ENCODE data around the gene FHOD3. TPM values are rescaled to one million over a fixed set of nuclear protein-coding genes. Genes with fewer than 3 reads are reported as not detected.

FHOD3 gene
- total and polyA plus RNA-seq, 2 donors (not counting 1 experiment from before 2014, with no cell fraction given) = not detected

GRCh38 chr18:36597636-36598035 is 300.1 kb downstream of the FHOD3 start:
- POLR2A ChIA-PET = no interaction called here
- TF ChIP-seq EZH2 (IDR thresholded peaks at IDR 0.05; ENCODE audit: borderline replicate concordance, insufficient read depth, low read depth, low read length, poor library complexity, severe bottlenecking) (no peak), CTCF (IDR thresholded peaks at IDR 0.05) (no peak)
- DNase-seq (no peak), ATAC-seq (ENCODE audit: low read depth) (no peak)
- Histone ChIP-seq H2AFZ (ENCODE audit: insufficient read depth, low read depth, low read length, poor library complexity, severe bottlenecking) (no peak overlapping the region), H4K20me1 (ENCODE audit: control insufficient read depth, insufficient read depth, low read length, poor library complexity, severe bottlenecking) (no peaks in the 10 kb centered on the region), H3K79me2 (ENCODE audit: control insufficient read depth, insufficient read depth, low read length) (no peaks in the 10 kb centered on the region), H3K4me2 (replicated peaks; ENCODE audit: low read depth, low read length, poor library complexity, severe bottlenecking) (no peak overlapping the region), H3K27me3 (replicated peaks in 1 of 4; ENCODE audit: control extremely low read depth in 1 of 4, control insufficient read depth in 3 of 4, insufficient read depth in 4 of 4, low read length in 3 of 4) (peaks cover 0 to 2% (median 0%) of the 10 kb centered on the region in 4 experiments), H3K36me3 (replicated peaks in 1 of 2; ENCODE audit: control extremely low read depth in 1 of 2, control insufficient read depth in 1 of 2, extremely low read depth in 1 of 2, insufficient read depth in 2 of 2, low read length in 1 of 2) (no peaks in the 10 kb centered on the region), H3K9me3 (ENCODE audit: control extremely low read depth in 1 of 3, control insufficient read depth in 2 of 3, insufficient read depth in 1 of 3, low read length in 2 of 3) (no peaks in the 10 kb centered on the region), H3K4me3 (ENCODE audit: control extremely low read depth in 1 of 5, extremely low read depth in 1 of 5, insufficient read depth in 1 of 5, low read depth in 2 of 5, low read length in 4 of 5) (no peak overlapping the region), H3K27ac (ENCODE audit: low read length in 2 of 2) (no peak overlapping the region), H3K4me1 (ENCODE audit: control insufficient read depth in 2 of 2, insufficient read depth in 2 of 2, low read length in 2 of 2) (no peaks in the 10 kb centered on the region), H3K9ac (ENCODE audit: low read length) (no peak overlapping the region)
- no peaks in the 10 kb centered on the region for H3K27me3 Mint-ChIP-seq
- WGBS (ENCODE audit: insufficient coverage) = 93% methylated on average over 3 of the region's 4 CpGs
- CTCF ChIA-PET = interaction anchor here (0.7 kb wide), 1 partner anchor 261 kb away, joined by 4 read pairs; no protein-coding TSS in a partner anchor
- H3K27ac Mint-ChIP-seq = no peak overlapping the region
- intact Hi-C loops (cut with micrococcal nuclease) = no loop called here
- H3K4me1 Mint-ChIP-seq = no peaks in the 10 kb centered on the region
- no peaks in the 10 kb centered on the region for H3K9me3 Mint-ChIP-seq (ENCODE audit: insufficient read depth)
- H3K4me3 Mint-ChIP-seq = no peak overlapping the region

GRCh38 chr18:36600548-36600947 is 303.0 kb downstream of the FHOD3 start:
- Histone ChIP-seq H3K9me3 (ENCODE audit: control extremely low read depth in 1 of 3, control insufficient read depth in 2 of 3, insufficient read depth in 1 of 3, low read length in 2 of 3) (no peaks in the 10 kb centered on the region), H3K4me1 (ENCODE audit: control insufficient read depth in 2 of 2, insufficient read depth in 2 of 2, low read length in 2 of 2) (no peaks in the 10 kb centered on the region), H3K4me3 (ENCODE audit: control extremely low read depth in 1 of 5, extremely low read depth in 1 of 5, insufficient read depth in 1 of 5, low read depth in 2 of 5, low read length in 4 of 5) (no peak overlapping the region), H3K27ac (ENCODE audit: low read length in 2 of 2) (no peak overlapping the region), H3K9ac (ENCODE audit: low read length) (no peak overlapping the region), H4K20me1 (ENCODE audit: control insufficient read depth, insufficient read depth, low read length, poor library complexity, severe bottlenecking) (no peaks in the 10 kb centered on the region), H3K79me2 (ENCODE audit: control insufficient read depth, insufficient read depth, low read length) (no peaks in the 10 kb centered on the region), H3K27me3 (replicated peaks in 1 of 4; ENCODE audit: control extremely low read depth in 1 of 4, control insufficient read depth in 3 of 4, insufficient read depth in 4 of 4, low read length in 3 of 4) (peaks cover 0 to 2% (median 0%) of the 10 kb centered on the region in 4 experiments), H2AFZ (ENCODE audit: insufficient read depth, low read depth, low read length, poor library complexity, severe bottlenecking) (no peak overlapping the region), H3K4me2 (replicated peaks; ENCODE audit: low read depth, low read length, poor library complexity, severe bottlenecking) (no peak overlapping the region), H3K36me3 (replicated peaks in 1 of 2; ENCODE audit: control extremely low read depth in 1 of 2, control insufficient read depth in 1 of 2, extremely low read depth in 1 of 2, insufficient read depth in 2 of 2, low read length in 1 of 2) (no peaks in the 10 kb centered on the region)
- CTCF ChIA-PET = no interaction called here
- no peak overlapping the region for H3K4me3 Mint-ChIP-seq
- H3K4me1 Mint-ChIP-seq = no peaks in the 10 kb centered on the region
- POLR2A ChIA-PET = no interaction called here
- WGBS (ENCODE audit: insufficient coverage) = 81% methylated on average over 2 of the region's 3 CpGs
- ATAC-seq (ENCODE audit: low read depth) (no peak), DNase-seq (no peak)
- intact Hi-C loops (cut with micrococcal nuclease) = no loop called here
- no peak overlapping the region for H3K27ac Mint-ChIP-seq
- TF ChIP-seq CTCF (IDR thresholded peaks at IDR 0.05) = no peak
- no peak for TF ChIP-seq EZH2 (IDR thresholded peaks at IDR 0.05; ENCODE audit: borderline replicate concordance, insufficient read depth, low read depth, low read length, poor library complexity, severe bottlenecking)
- H3K27me3 Mint-ChIP-seq = no peaks in the 10 kb centered on the region
- no peaks in the 10 kb centered on the region for H3K9me3 Mint-ChIP-seq (ENCODE audit: insufficient read depth)

Measured in B cell (primary cell).